A673 (cell line): Measurements from ENCODE around the gene ETV6. TPM values are rescaled to one million over a fixed set of nuclear protein-coding genes. Genes with fewer than 3 reads are reported as not detected.

Experiments used
- Bru-seq: library from RNA; stranded (reverse); fragments of 400-500 nt; gene quantifications from one replicate; lab custom pipeline; 2021; lab: Mats Ljungman, UMichigan
- BruChase-seq, 2 experiments: library from RNA; stranded (reverse); fragments of 400-500 nt; gene quantifications; one replicate each; lab custom pipeline; 2021; lab: Mats Ljungman, UMichigan
- BruUV-seq: library from RNA; stranded (reverse); fragments of 400-500 nt; replicated peaks from 2 replicates; lab custom pipeline; 2021; lab: Mats Ljungman, UMichigan
- CTCF ChIA-PET: fragments of 300-600 bp; sonication (Branson Sonifier 250); formaldehyde crosslinking; loops from one replicate; lab custom pipeline; 2022; ENCODE audit warnings: antibody characterized with exemption; lab: Charles Lee
- POLR2A ChIA-PET: fragments of 300-600 bp; sonication (Branson Sonifier 250); formaldehyde crosslinking; loops from one replicate; lab custom pipeline; 2022; ENCODE audit warnings: antibody characterized with exemption; ENCODE audit not compliant: low non-redundant PET; lab: Charles Lee
- DNase-seq: peaks from one replicate; pipeline ENCODE4 v3.0.0-alpha.2; 2015; ENCODE audit warnings: low spot score
- H3K27ac ChIP-seq: fragments of 200-600 bp; sonication (generic); 2 replicates; pipeline ENCODE4 v1.5.1; 2016; ENCODE audit warnings: mixed run types, low read depth, mild to moderate bottlenecking, mixed read lengths, antibody characterized with exemption, low read length; ENCODE audit not compliant: poor library complexity, severe bottlenecking
- H3K27me3 ChIP-seq: fragments of 200-600 bp; sonication (generic); replicated peaks from 2 replicates; pipeline ENCODE4 v1.6.1; 2017; ENCODE audit warnings: mixed run types, low read depth, mild to moderate bottlenecking, mixed read lengths, antibody characterized with exemption, low read length; ENCODE audit not compliant: insufficient read depth, poor library complexity
- H3K36me3 ChIP-seq: fragments of 200-600 bp; sonication (generic); 2 replicates; pipeline ENCODE4 v1.6.1; 2016; ENCODE audit warnings: mixed run types, mild to moderate bottlenecking, mixed read lengths, antibody characterized with exemption, low read length; ENCODE audit not compliant: insufficient read depth, poor library complexity, severe bottlenecking
- H3K4me1 ChIP-seq: fragments of 200-600 bp; sonication (generic); 2 replicates; pipeline ENCODE4 v1.6.1; 2017; ENCODE audit warnings: mixed run types, mild to moderate bottlenecking, mixed read lengths, antibody characterized with exemption, low read length; ENCODE audit not compliant: insufficient read depth, poor library complexity, severe bottlenecking
- H3K4me3 ChIP-seq: fragments of 200-600 bp; sonication (generic); 2 replicates; pipeline ENCODE4 v1.5.1; 2016; ENCODE audit warnings: low read depth, mixed run types, mild to moderate bottlenecking, mixed read lengths, low read length; ENCODE audit not compliant: poor library complexity, severe bottlenecking
- H3K9me3 ChIP-seq: fragments of 200-600 bp; sonication (generic); 2 replicates; pipeline ENCODE4 v1.6.1; 2016; ENCODE audit warnings: mixed run types, low read depth, mild to moderate bottlenecking, mixed read lengths, antibody characterized with exemption, low read length; ENCODE audit not compliant: poor library complexity, severe bottlenecking
- CTCF ChIP-seq: fragments of 300-800, 200-600 bp; sonication (generic); conservative IDR thresholded peaks from 2 replicates; pipeline ENCODE4 v1.5.1; 2017; ENCODE audit warnings: low read depth, mild to moderate bottlenecking, antibody characterized with exemption, low read length, moderate library complexity, mixed read lengths
- EZH2 ChIP-seq: fragments of 200-600 bp; sonication (generic); IDR thresholded peaks from 2 replicates; pipeline ENCODE4 v1.6.1; 2017; ENCODE audit warnings: borderline replicate concordance, low read depth, mild to moderate bottlenecking, mixed read lengths, antibody characterized with exemption, low read length; ENCODE audit not compliant: poor library complexity, severe bottlenecking
- intact Hi-C: fragments of 100-400 bp; cut with micrococcal nuclease; formaldehyde crosslinking; loops from one replicate; pipeline ENCODE4 v1.10.0; 2022; ENCODE audit not compliant: unreplicated experiment
- long read RNA-seq: library from polyadenylated mRNA; stranded (forward); transcript quantifications from one replicate; pipeline ENCODE4 v2.0.0, GENCODE V29; 2022
- total RNA-seq: library from RNA; stranded (reverse); gene quantifications from 2 replicates; pipeline ENCODE4 v1.2.3, GENCODE V29; 2021

Gene ETV6
- total RNA-seq: 27.4 and 32.4 TPM in 2 replicates
- percentile 87 among the genes with signal in this experiment for Bru-seq, nascent RNA
- percentile 79 among the genes with signal in this experiment for BruChase-seq, experiment 1, labeled RNA remaining after a 2-hour chase
- BruChase-seq, experiment 2, labeled RNA remaining after a 6-hour chase: percentile 77 among the genes with signal in this experiment
- long read RNA-seq, full-length matches to known transcripts: 6 of 13 reads
- long read RNA-seq, partial matches to known transcripts: 2 of 13 reads
- long read RNA-seq, other reads (novel, unspliced or antisense): 5 of 13 reads

- peak; percentile 94 for DNase-seq
- CTCF ChIA-PET: interaction anchor here (0.6 kb wide), 1 partner anchor 401 kb away, joined by 8 read pairs; no protein-coding TSS in a partner anchor
- intact Hi-C loops: loop anchor here (5.0 to 10.0 kb wide), 6 partner anchors 67 to 368 kb away; no protein-coding TSS in a partner anchor
These were observed at the start of gene ETV6 for GRCh38 chr12:11649413-11650285. TSS of gene ETV6 (plus strand) at chr12:11649674. CDS start at chr12:11650128, 454 bp downstream.

DNA sequence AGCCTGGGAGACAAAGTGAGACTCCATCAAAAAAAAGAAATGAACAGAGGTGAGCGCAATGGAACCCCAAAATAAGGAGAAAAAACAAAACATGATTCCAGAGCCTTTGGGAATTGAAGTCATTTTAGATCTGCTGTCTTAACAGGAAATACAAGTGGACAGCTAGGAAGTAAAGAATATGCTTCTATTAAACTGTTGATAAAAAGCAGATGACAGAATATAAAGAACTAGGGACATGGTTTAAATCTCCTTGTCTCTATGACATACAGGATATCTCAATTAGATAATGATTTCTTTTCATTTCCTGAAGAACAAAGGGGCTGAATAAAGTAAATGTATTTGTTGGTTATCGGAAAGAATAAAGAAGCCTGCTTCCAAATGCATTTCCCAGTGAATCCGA is 49.3 kb upstream of the ETV6 start:
- ChIA-PET CTCF (interaction anchor here (0.6 kb wide), 1 partner anchor 209 kb away, joined by 9 read pairs; no protein-coding TSS in a partner anchor), POLR2A (no interaction called here)
- DNase-seq: peak; percentile 95
- BruUV-seq: no TSS peak
- Histone ChIP-seq H3K9me3 (no peaks in the 10 kb centered on the region), H3K36me3 (no peaks in the 10 kb centered on the region), H3K27ac (peak overlapping the region; percentile 70), H3K4me1 (peaks cover 40% of the 10 kb centered on the region), H3K27me3 (no peaks in the 10 kb centered on the region), H3K4me3 (no peak overlapping the region)
- intact Hi-C loops: loop anchor here (10.0 kb wide), 1 partner anchor 645 kb away; no protein-coding TSS in a partner anchor
- no peak for TF ChIP-seq CTCF
- TF ChIP-seq EZH2: no peak

More at GRCh38 chr12:11649413-11650285, at the start of gene ETV6:
- peaks cover 22% of the 10 kb centered on the region for H3K4me1 ChIP-seq
- no peaks in the 10 kb centered on the region for H3K27me3 ChIP-seq
- H3K27ac ChIP-seq: peak within 1 kb of the TSS; percentile 98
- TF ChIP-seq CTCF (no peak), EZH2 (no peak)
- POLR2A ChIA-PET: interaction anchor here (0.6 kb wide), 1 partner anchor 241 kb away, joined by 5 read pairs; no protein-coding TSS in a partner anchor
- H3K4me3 ChIP-seq: peak within 1 kb of the TSS; percentile 80
- BruUV-seq: no TSS peak
- H3K36me3 ChIP-seq: no peaks in the 10 kb centered on the region
- H3K9me3 ChIP-seq: peaks cover 7% of the 10 kb centered on the region

DNA sequence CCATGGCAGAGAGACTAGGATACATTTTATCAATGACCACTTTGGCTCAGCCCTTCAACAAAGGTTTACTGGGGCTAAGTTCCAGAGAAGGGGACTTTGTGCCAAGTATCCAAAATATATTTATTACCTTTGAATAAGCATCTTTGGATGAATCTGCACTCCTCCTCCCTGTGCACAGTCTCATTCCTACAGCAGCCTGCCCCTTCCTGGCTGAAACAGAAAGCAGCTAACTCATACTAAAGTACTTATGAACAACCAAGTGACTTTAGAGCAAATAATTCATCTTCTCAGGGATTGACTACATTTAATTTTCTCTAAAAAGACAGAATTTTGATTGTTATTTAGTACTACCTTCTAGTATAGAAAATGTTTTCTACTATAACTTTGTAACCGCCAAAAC is 47.8 kb upstream of the ETV6 start:
- Histone ChIP-seq H3K4me3 (no peak overlapping the region), H3K9me3 (no peaks in the 10 kb centered on the region), H3K27me3 (no peaks in the 10 kb centered on the region), H3K36me3 (no peaks in the 10 kb centered on the region), H3K4me1 (peaks cover 40% of the 10 kb centered on the region), H3K27ac (peak overlapping the region; percentile 77)
- no TSS peak for BruUV-seq
- CTCF ChIA-PET: no interaction called here
- POLR2A ChIA-PET: no interaction called here
- no peak for TF ChIP-seq EZH2
- no peak for TF ChIP-seq CTCF
- intact Hi-C loops: loop anchor here (10.0 kb wide), 1 partner anchor 643 kb away; no protein-coding TSS in a partner anchor
- DNase-seq: no peak
